MM.1S (cell line): ENCODE data around the gene FCRL2.

Experiments used
- CTCF ChIP-seq: fragments of 300-600 bp; sonication (generic); IDR thresholded peaks from 2 replicates; pipeline ENCODE4 v1.5.1; 2016; ENCODE audit warnings: antibody characterized with exemption, low read length, mixed read lengths
- EZH2 ChIP-seq: fragments of 300-600 bp; sonication (generic); optimal IDR thresholded peaks from 2 replicates; pipeline ENCODE3; 2017; ENCODE audit warnings: low read depth, mild to moderate bottlenecking, antibody characterized with exemption, low read length, mixed read lengths
- EZH2phosphoT487 ChIP-seq: fragments of 300-600 bp; sonication (generic); IDR thresholded peaks from 2 replicates; pipeline ENCODE4 v1.6.1; 2018; ENCODE audit warnings: antibody characterized with exemption, low read length

- no peak for TF ChIP-seq EZH2
- TF ChIP-seq CTCF, result no peak
- TF ChIP-seq EZH2phosphoT487, result no peak
Measured at GRCh38 chr1:157782931-157783330, 6.0 kb upstream of the FCRL2 start.
